ENCODE results near the gene CMSS1.

The CMSS1 gene

DNA sequence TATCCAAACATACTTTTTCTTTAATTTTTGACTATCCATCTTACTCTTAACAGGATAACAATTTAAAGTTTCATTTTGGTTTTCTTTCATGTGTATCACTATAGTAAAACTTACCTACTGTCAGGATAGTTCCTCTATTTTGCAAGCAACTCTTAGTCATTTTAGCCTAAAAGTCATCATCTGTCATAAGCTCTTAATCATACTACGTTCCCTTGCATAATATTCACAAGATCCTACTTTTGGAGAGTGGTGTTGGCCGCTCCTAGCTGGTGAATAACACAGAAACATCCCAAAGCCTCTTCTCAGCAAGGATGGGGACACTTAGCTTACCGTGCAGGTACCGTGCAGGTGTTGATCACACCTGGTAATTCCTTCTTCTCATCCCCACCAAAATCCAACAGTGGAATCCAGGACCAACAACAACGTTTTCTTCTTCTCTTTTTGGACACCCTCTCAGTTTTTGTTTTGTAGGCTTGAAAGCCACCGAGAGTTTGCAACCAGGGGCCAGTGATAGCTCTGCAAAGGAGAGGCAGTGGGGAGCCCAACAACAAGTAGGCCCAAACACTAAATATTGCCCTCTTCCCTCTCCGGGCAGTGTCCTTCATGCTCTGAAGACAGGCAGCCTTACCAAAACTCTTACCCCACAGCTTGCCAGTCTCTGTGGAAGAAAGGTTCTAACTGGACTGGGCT lies 296.2 kb downstream of the CMSS1 start:
- Histone ChIP-seq H3K4me3 (no peak overlapping the region), H3K27ac (no peak overlapping the region)
- TF ChIP-seq, protein P1, sequence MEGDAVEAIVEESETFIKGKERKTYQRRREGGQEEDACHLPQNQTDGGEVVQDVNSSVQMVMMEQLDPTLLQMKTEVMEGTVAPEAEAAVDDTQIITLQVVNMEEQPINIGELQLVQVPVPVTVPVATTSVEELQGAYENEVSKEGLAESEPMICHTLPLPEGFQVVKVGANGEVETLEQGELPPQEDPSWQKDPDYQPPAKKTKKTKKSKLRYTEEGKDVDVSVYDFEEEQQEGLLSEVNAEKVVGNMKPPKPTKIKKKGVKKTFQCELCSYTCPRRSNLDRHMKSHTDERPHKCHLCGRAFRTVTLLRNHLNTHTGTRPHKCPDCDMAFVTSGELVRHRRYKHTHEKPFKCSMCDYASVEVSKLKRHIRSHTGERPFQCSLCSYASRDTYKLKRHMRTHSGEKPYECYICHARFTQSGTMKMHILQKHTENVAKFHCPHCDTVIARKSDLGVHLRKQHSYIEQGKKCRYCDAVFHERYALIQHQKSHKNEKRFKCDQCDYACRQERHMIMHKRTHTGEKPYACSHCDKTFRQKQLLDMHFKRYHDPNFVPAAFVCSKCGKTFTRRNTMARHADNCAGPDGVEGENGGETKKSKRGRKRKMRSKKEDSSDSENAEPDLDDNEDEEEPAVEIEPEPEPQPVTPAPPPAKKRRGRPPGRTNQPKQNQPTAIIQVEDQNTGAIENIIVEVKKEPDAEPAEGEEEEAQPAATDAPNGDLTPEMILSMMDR (IDR thresholded peaks at IDR 0.05): no peak
- DNase-seq (ENCODE audit: low spot score): no peak

DNA sequence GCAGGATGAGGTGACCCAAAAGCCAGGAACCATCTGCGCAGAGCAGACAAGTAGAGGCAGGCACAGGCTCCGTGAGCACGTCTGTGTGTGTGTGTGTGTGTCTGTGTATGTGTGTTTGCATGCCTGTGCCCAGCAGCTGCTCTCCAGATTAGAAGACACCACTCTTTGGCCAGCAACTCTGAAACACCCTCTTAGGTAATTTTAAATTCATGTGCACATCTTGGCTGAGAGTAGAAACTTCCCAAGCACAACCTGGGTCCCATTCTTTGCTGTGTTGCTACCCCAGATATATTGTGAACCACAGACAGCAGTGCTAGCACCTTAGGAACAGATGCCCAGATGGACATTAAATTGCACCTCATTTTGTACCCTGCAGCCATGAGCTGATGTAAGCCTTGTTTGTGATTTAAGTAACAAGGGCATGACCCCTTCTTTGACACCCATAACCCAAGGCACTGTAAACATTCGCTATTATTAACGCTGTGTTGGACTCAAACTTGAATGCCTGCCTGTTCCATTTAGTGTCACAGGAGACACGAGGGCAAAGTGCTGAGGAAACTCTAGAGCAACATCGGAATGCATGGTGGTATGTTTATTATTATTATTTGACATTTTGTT lies 296.9 kb downstream of the CMSS1 start, which contains the start of gene FILIP1L:
Gene FILIP1L, minus strand, starts transcription at position 89 of the 618 bp plus-strand sequence.
- no peak within 1 kb of the TSS for H3K27ac ChIP-seq
- DNase-seq (ENCODE audit: low spot score): no peak
- TF ChIP-seq, protein P1 (IDR thresholded peaks at IDR 0.05): no peak
- no peak within 1 kb of the TSS for H3K4me3 ChIP-seq

DNA sequence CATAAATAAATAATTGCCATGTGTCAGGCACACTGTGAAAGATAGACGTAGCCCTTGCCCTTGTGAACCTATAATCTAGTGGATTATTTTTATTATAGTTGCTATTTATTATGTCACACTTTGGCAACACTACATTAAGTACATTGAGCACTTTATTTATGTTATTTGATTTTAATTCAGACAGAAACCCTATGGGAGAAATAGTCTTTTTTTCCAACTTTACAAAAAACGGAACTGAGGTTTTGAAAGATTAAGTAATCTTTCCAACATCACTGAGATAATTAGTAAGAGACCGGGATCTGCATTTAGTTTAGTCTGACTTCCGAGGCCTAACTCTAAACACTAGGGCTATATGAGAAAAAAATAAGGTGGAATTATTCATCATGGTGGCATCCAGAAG lies 299.4 kb downstream of the CMSS1 start:
- Histone ChIP-seq H3K27ac (no peak overlapping the region), H3K4me3 (no peak overlapping the region)
- TF ChIP-seq, protein P1 (IDR thresholded peaks at IDR 0.05): no peak
- DNase-seq (ENCODE audit: low spot score): no peak

DNA sequence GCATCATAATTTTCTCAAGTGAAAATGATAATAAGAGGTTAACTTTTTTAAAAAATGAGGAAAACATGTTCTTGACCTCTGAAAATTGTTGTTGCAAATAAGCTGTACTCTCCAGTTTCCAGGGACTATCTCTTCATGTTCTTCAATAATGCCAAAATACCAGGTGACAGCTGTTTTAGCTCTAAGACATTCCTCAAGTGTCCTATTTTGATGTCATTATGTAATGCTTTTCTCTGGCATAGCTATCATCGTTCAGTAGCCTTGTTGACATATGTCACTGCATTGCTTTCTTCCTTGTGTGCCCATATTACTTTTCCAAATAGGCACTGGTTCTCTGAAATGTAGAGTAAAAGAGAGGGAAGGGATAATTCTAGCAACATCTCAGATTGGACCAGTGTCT lies 302.4 kb downstream of the CMSS1 start:
- TF ChIP-seq, protein P1 (IDR thresholded peaks at IDR 0.05): no peak
- Histone ChIP-seq H3K4me3 (no peak overlapping the region), H3K27ac (no peak overlapping the region)
- DNase-seq (ENCODE audit: low spot score): no peak

DNA sequence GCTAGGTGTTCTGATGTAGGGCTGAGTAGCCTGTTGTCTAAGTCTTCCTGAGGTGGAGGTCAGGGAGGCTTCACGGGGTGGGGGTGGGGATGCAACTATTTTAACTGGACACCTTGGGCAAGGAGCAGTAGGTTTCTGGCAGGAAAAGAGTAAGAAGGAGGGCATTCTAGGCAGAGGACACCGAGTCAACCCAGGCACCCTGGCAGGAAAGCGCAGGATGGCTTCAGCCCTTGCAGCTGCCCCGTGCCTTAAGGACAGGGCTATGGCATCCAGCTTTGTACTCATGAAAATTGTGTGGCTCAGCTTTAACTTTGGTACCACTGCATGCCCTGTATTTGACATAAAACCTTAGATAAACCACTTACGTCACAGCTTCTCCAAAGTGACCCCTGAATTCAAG lies 303.0 kb downstream of the CMSS1 start:
- TF ChIP-seq, protein P1 (IDR thresholded peaks at IDR 0.05): no peak
- Histone ChIP-seq H3K4me3 (no peak overlapping the region), H3K27ac (no peak overlapping the region)
- no peak for DNase-seq (ENCODE audit: low spot score)

DNA sequence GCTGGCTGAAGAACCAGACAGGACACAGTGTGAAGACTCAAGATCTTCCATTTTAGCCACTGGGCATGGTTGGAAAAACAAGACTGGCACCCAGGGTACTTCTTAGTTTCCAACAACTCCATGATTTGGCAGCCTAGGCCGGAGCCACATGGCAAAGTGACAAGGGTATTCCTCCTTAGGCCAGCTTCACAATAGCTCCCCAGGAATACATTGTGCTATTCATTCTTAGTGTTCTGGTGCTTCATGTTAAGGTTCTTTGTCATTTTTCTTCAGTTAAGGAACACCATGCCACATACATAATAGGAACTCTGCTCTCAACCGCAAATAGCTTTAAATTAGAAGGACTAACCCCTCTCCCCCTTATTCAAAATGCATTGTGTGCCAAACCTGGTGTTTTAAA lies 304.7 kb downstream of the CMSS1 start:
- TF ChIP-seq, protein P1 (IDR thresholded peaks at IDR 0.05): no peak
- no peak for DNase-seq (ENCODE audit: low spot score)

DNA sequence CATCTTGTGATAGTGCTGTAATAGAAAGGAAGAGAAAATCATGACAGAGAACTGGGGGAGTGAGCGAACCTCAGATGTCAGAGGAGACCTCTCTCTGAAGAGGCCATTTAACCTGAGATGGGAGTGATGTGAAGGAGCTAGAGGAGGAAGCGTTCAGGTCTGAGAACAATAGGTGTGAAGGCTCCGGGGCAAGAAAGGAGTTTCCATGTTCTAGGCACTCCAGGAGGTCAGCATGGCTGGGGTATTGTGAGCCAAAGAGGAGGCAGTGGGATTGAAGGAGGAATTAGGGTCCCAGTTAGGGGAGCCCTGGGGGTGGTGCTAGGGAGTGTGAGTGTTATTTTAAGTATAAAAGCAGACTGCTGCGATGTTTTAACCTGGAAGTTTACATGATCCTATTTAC lies 305.4 kb downstream of the CMSS1 start:
- no peak overlapping the region for H3K4me3 ChIP-seq
- TF ChIP-seq, protein P1 (IDR thresholded peaks at IDR 0.05): no peak
- no peak overlapping the region for H3K27ac ChIP-seq
- DNase-seq (ENCODE audit: low spot score): no peak

More for the DNA sequence above, 304.7 kb downstream of the CMSS1 start:
- Histone ChIP-seq H3K27ac (no peak overlapping the region), H3K4me3 (no peak overlapping the region)
